Activated naive CD4-positive, alpha-beta T cell (primary cell): Measurements from ENCODE around the gene SLC7A11.

Source experiments
- DNase-seq, 4 experiments: peaks; one replicate each; lab custom pipeline; 2025; lab: John Stamatoyannopoulos, UW

Gene SLC7A11

DNA sequence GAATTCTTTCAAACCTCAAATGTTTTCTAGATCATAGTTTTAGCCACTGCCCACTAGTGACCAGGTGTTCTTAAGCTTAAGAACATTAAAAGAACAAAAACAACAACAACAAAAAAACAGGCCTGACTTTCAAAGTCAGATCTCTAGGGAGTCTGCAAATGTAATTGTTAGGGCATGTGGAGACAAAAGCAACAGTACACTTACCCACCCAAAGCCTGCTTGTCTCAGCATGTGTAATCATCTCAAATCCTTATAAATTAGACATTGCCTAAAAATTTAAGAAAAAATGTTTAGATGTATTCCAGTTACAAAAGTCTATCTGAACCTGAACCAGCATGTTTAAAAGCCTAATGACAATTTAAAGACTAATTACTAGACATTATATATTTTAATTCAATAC, 79.9 kb downstream of the SLC7A11 start:
- no peak for DNase-seq

DNA sequence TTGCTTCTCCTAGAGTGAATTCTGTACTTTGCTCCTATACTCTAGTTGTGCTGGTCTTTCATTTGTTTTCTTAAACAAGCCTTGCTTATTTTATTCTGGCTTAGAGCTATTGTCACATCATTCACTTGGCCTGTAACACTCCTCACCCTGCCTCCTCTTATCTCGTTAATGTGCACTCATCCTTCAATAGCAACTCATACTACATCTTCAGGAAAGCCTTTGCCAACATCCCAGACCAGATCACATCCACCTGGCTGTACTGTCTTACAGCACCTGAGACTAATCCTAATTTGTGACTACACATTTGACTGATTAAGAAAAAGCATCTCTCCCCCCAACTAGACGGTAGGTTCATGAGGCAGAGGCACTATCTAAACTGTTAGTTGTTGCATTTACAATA, 80.8 kb downstream of the SLC7A11 start:
- no peak for DNase-seq

DNA sequence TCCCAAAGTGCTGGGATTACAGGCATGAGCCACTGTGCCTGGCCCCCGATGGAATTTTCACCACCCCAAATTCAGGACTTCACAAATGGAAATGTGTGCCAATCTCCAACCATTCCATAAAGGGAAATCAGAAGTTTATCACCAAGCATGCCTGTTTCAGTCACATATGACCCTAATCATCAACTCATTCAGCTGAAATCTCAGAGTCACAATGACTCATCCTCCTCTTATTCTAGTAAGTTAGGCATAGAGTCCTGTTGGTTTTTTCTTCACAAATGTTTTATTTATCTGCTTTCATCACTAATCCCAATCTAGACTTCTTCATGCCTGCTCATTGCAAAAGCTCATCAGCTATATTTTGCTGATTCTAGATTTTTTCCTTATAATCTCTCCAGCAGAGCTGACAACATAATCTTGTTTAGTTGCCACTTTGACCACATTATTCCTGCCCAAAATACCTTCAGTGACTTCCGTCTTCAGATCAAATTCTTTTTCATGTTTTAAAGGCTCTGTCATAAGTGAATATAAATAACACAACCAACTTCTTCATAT, 83.3 kb downstream of the SLC7A11 start:
- no peak for DNase-seq

DNA sequence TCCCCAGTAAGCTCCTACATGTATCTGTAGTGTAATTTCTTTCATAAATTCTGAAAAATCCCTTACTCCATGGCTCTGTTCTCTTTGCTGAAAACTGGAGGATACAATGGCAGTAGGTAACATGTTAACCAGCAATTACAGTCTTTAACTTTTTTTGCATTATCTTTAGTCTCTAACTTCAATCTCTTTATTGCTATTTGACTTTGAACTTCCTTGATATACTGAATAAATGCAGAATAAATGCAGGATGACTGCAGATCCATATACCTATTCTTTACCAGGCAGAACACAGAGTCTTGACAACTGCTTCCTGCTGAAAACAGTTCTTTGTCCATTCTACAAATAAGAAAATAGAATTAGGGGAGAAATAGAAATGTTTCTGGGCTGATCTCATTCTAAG, 101.3 kb downstream of the SLC7A11 start:
- no peak for DNase-seq

DNA sequence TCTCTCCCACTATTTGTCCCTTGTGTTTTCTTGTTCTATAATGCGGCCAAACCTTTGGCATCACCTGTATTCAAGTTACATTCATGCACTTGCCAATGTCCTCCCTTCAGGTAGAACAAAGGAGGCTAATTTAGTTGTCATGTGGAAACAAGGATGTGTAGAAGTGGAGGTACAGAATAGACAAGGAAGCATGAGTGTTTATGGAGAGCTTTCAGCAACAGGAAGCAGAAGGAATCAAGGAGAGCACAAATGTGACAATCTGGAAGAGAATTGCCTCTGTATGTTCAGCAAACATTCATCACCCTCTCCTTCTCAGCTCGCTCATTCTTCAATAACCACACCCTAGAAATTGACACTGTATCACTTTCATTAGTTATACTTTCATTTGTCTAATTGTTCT, 103.4 kb downstream of the SLC7A11 start:
- no peak for DNase-seq

DNA sequence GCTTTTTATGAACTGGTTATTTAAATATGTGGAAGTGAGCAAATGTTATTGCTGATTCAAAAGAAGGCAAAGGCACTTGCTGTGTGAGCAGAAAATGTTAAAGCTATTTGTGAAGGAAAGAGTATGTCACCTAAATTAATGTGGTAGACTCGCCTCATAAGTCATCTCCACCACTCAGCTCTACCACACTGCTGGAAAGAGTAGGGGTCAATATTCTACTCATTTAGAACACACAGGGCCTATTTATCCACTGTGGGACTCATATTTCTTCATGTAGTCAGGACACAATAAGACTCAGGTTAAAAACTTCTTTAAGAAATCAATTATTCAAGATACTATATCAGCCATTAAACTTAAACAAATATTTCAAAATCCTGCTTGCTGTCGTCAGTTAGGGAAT, 106.5 kb downstream of the SLC7A11 start:
- DNase-seq: no peak

DNA sequence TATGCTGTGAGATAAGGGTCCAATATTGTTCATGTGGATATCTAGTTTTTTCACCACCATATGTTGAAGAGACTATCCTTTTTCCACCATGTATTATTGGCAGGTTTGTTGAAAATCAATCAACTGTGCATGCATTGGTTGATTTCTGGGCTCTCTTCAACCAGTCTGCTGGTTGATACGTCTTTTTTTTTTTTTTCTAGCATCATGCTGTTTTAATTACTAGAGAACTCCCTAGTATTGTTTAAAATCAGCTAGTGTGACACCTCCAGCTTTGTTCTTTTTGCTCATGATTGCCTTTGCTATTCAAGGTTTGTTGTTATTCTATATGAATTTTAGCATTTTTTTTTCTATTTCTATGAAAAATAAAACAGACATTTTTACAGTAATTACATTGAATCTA, 123.9 kb downstream of the SLC7A11 start:
- DNase-seq: no peak

DNA sequence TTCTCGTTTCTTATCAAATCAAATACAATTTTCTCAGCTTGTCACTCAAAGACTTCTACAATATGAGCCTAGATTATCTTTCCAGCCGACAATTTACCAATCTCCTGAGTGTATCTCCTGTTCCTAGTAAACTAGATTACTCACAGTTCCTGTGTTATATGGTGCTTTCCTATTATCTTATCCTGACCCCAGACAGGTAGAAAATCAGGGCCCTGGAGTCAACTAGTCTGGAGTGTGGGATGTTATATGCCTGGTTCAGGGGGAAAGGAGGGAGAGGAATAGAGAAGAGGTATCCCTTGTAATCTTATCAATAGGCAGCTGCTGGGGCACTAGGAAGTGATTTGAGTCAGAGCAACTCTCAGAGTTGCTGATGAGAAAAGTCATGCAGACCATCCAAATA, 127.1 kb downstream of the SLC7A11 start:
- no peak for DNase-seq

DNA sequence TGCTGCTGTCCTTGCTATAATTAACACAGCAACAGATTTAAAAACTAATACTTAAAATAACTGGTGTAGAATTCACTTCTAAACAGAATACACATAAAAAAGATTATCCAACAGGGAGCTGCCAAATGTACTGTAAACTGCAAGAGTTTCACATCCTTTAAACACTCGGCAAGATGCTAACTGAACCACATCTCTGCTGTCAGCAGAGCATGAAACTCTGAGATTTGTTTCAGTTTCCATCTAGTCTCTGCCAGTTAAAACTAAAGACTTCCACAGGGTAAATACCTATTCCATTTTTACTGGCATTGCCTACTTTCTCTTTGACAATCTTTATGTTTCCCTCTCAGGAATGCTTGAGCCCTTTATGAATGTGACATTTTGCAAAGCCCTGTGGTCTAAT, 127.7 kb downstream of the SLC7A11 start:
- DNase-seq: no peak
